H1 (cell line): Measurements from ENCODE around the gene GHRHR. TPM values are rescaled to one million over a fixed set of nuclear protein-coding genes. Genes with fewer than 3 reads are reported as not detected.

ENCODE experiments used
- CTCF ChIA-PET: fragments of 300-600 bp; sonication (Branson Sonifier 250); formaldehyde crosslinking; loops from one replicate; lab custom pipeline; 2021; ENCODE audit not compliant: partially characterized antibody; lab: Charles Lee
- POLR2A ChIA-PET: fragments of 300-600 bp; sonication (Branson Sonifier 250); formaldehyde crosslinking; loops from one replicate; lab custom pipeline; 2021; ENCODE audit warnings: inconsistent platforms; ENCODE audit not compliant: partially characterized antibody; lab: Charles Lee
- DNase-seq, 2 experiments: peaks; one replicate each; pipeline versions ENCODE4 v3.0.0 to v3.0.0-alpha.2; 2010 to 2022; ENCODE audit warnings: low spot score in 2 of 2, low read depth in 1 of 2, mixed read lengths in 1 of 2
- FAIRE-seq: peaks from 2 replicates; lab custom pipeline; 2011; peaks lifted over from hg19 to GRCh38; lab: Jason Lieb, UNC
- H2AFZ ChIP-seq: 2 replicates; pipeline ENCODE4 v1.8.1; 2012; ENCODE audit warnings: low read length, inconsistent platforms
- H2AK5ac ChIP-seq: 2 replicates; pipeline ENCODE4 v1.6.1; 2013; ENCODE audit warnings: low read depth, low read length
- H2BK120ac ChIP-seq: replicated peaks from 2 replicates; pipeline ENCODE3; 2013; ENCODE audit warnings: low read depth, low read length, inconsistent platforms
- H2BK12ac ChIP-seq: 2 replicates; pipeline ENCODE4 v1.6.1; 2013; ENCODE audit warnings: low read depth, low read length
- H2BK15ac ChIP-seq: 2 replicates; pipeline ENCODE4 v1.6.1; 2013; ENCODE audit warnings: low read length
- H2BK20ac ChIP-seq: 2 replicates; pipeline ENCODE4 v1.6.1; 2013; ENCODE audit warnings: low read length
- H2BK5ac ChIP-seq: 2 replicates; pipeline ENCODE4 v1.6.1; 2013; ENCODE audit warnings: low read depth, low read length
- H3K14ac ChIP-seq: 2 replicates; pipeline ENCODE4 v1.6.1; 2013; ENCODE audit warnings: inconsistent platforms; ENCODE audit not compliant: insufficient read length
- H3K18ac ChIP-seq: 2 replicates; pipeline ENCODE4 v1.6.1; 2013; ENCODE audit warnings: low read length; ENCODE audit errors: extremely low read depth
- H3K23ac ChIP-seq: 2 replicates; pipeline ENCODE4 v1.6.1; 2013; ENCODE audit warnings: inconsistent platforms; ENCODE audit not compliant: insufficient read length
- H3K23me2 ChIP-seq: 2 replicates; pipeline ENCODE4 v1.6.1; 2013; ENCODE audit warnings: low read depth, low read length
- H3K27ac ChIP-seq: 2 replicates; pipeline ENCODE4 v1.6.1; 2011; ENCODE audit warnings: low read depth, low read length, inconsistent platforms
- H3K27me3 ChIP-seq, 4 experiments: replicated peaks in 1 of 4; 1 replicate in 1 of 4; 2 replicates in 3 of 4; pipeline versions ENCODE4 v1.6.1 to v1.8.1; 2011 to 2013; ENCODE audit warnings: low read length in 3 of 4, mild to moderate bottlenecking in 3 of 4, inconsistent platforms in 2 of 4, mixed read lengths in 2 of 4, moderate library complexity in 1 of 4; ENCODE audit not compliant: control insufficient read depth in 3 of 4, insufficient read depth in 3 of 4; ENCODE audit errors: extremely low read depth in 1 of 4
- H3K36me3 ChIP-seq, 4 experiments: 2 replicates each; pipeline versions ENCODE4 v1.6.1 to v1.8.1; 2011 to 2013; ENCODE audit warnings: mild to moderate bottlenecking in 4 of 4, low read length in 3 of 4, moderate library complexity in 2 of 4, control low read depth in 1 of 4, inconsistent platforms in 1 of 4; ENCODE audit not compliant: insufficient read depth in 4 of 4, control insufficient read depth in 2 of 4
- H3K4ac ChIP-seq: replicated peaks from 2 replicates; pipeline ENCODE3; 2013; ENCODE audit warnings: low read length, low read depth, mixed read lengths, inconsistent platforms; ENCODE audit not compliant: insufficient read length
- H3K4me1 ChIP-seq, 4 experiments: replicated peaks in 1 of 4; 1 replicate in 1 of 4; 2 replicates in 3 of 4; pipeline versions ENCODE4 v1.6.1 to v1.8.1; 2011 to 2013; ENCODE audit warnings: low read length in 3 of 4, inconsistent platforms in 2 of 4, mixed read lengths in 1 of 4; ENCODE audit not compliant: insufficient read depth in 4 of 4, control insufficient read depth in 3 of 4
- H3K4me2 ChIP-seq, 2 experiments: 2 replicates each; pipeline versions ENCODE4 v1.6.1 to v1.8.1; 2011 to 2013; ENCODE audit warnings: low read depth in 2 of 2, low read length in 2 of 2, control low read depth in 1 of 2, inconsistent platforms in 1 of 2, mild to moderate bottlenecking in 1 of 2; ENCODE audit not compliant: insufficient read depth in 1 of 2
- H3K4me3 ChIP-seq, 4 experiments: fragments of 200-600, 300-600 bp in 1 of 4; sonication (generic), shearing (Covaris generic), sonication (Bioruptor Twin) in 1 of 4; 2 replicates each; pipeline versions ENCODE4 v1.5.1 to v1.8.1; 2011 to 2016; ENCODE audit warnings: low read length in 4 of 4, low read depth in 3 of 4, control low read depth in 2 of 4, inconsistent platforms in 2 of 4, mild to moderate bottlenecking in 2 of 4, mixed read lengths in 1 of 4, moderate library complexity in 1 of 4; ENCODE audit not compliant: insufficient read depth in 2 of 4; ENCODE audit errors: extremely low read depth in 1 of 4
- H3K56ac ChIP-seq: replicated peaks from 2 replicates; pipeline ENCODE3; 2013; ENCODE audit warnings: low read depth, mild to moderate bottlenecking, mixed read lengths, low read length, inconsistent platforms; ENCODE audit not compliant: insufficient read length
- H3K79me1 ChIP-seq: 2 replicates; pipeline ENCODE4 v1.6.1; 2013; ENCODE audit warnings: low read depth, low read length, control low read depth
- H3K79me2 ChIP-seq, 2 experiments: 2 replicates each; pipeline versions ENCODE4 v1.6.1 to v1.8.1; 2012 to 2013; ENCODE audit warnings: low read length in 2 of 2, mild to moderate bottlenecking in 2 of 2, inconsistent platforms in 1 of 2; ENCODE audit not compliant: insufficient read depth in 2 of 2, control insufficient read depth in 1 of 2
- H3K9ac ChIP-seq, 4 experiments: replicated peaks in 1 of 4; 1 replicate in 1 of 4; 2 replicates in 3 of 4; pipeline versions ENCODE4 v1.6.1 to v1.8.1; 2011 to 2013; ENCODE audit warnings: low read depth in 3 of 4, low read length in 3 of 4, control low read depth in 2 of 4, mild to moderate bottlenecking in 2 of 4, moderate library complexity in 2 of 4, inconsistent platforms in 1 of 4; ENCODE audit errors: extremely low read depth in 1 of 4
- H3K9me3 ChIP-seq, 2 experiments: 2 replicates each; pipeline versions ENCODE4 v1.6.1 to v1.8.1; 2012 to 2013; ENCODE audit warnings: mild to moderate bottlenecking in 2 of 2, moderate library complexity in 2 of 2, control low read depth in 1 of 2, inconsistent platforms in 1 of 2, low read depth in 1 of 2, low read length in 1 of 2, mixed read lengths in 1 of 2; ENCODE audit not compliant: insufficient read depth in 2 of 2
- H4K20me1 ChIP-seq, 2 experiments: replicated peaks in 1 of 2; 2 replicates each; pipeline versions ENCODE3 to v1.8.1; 2011 to 2013; ENCODE audit warnings: inconsistent platforms in 2 of 2, low read length in 2 of 2, mild to moderate bottlenecking in 1 of 2; ENCODE audit not compliant: insufficient read depth in 2 of 2, control insufficient read depth in 1 of 2
- H4K5ac ChIP-seq: 2 replicates; pipeline ENCODE4 v1.6.1; 2013; ENCODE audit warnings: low read length, low read depth, mixed read lengths, inconsistent platforms; ENCODE audit not compliant: insufficient read length
- H4K8ac ChIP-seq: 2 replicates; pipeline ENCODE4 v1.8.0; 2013; ENCODE audit warnings: mild to moderate bottlenecking, moderate library complexity, low read length, inconsistent platforms; ENCODE audit not compliant: insufficient read depth; ENCODE audit errors: extremely low read depth
- H4K91ac ChIP-seq: replicated peaks from 2 replicates; pipeline ENCODE3; 2013; ENCODE audit warnings: low read length, mixed read lengths, inconsistent platforms; ENCODE audit not compliant: insufficient read length
- BRCA1 ChIP-seq: IDR thresholded peaks from 2 replicates; pipeline ENCODE4 v1.6.1; 2012; ENCODE audit warnings: low read depth, low read length, improper control_type of control experiment
- CHD2 ChIP-seq: IDR thresholded peaks from 2 replicates; pipeline ENCODE4 v1.6.1; 2012; ENCODE audit warnings: low read length, improper control_type of control experiment
- JUN ChIP-seq: IDR thresholded peaks from 2 replicates; pipeline ENCODE4 v1.6.1; 2011; ENCODE audit warnings: low read depth, mild to moderate bottlenecking, improper control_type of control experiment, low read length
- KDM1A ChIP-seq: fragments of 200-600, 300-600 bp; sonication (generic); IDR thresholded peaks from 2 replicates; pipeline ENCODE4 v1.7.1; 2016; ENCODE audit warnings: mild to moderate bottlenecking, low read length, borderline replicate concordance
- KDM4A ChIP-seq: IDR thresholded peaks from one replicate; pipeline ENCODE4 v1.7.1; 2012; ENCODE audit warnings: low read depth, mild to moderate bottlenecking, moderate library complexity, low read length, inconsistent platforms; ENCODE audit not compliant: severe bottlenecking
- MAX ChIP-seq: IDR thresholded peaks from 2 replicates; pipeline ENCODE4 v1.6.1; 2012; ENCODE audit warnings: inconsistent platforms
- NRF1 ChIP-seq: IDR thresholded peaks from 2 replicates; pipeline ENCODE4 v1.6.1; 2011; ENCODE audit warnings: mild to moderate bottlenecking, low read depth, low read length, improper control_type of control experiment
- PHF8 ChIP-seq: fragments of 200-600 bp; sonication (generic); conservative IDR thresholded peaks from 2 replicates; pipeline ENCODE4 v1.7.1; 2012; ENCODE audit warnings: low read depth, mild to moderate bottlenecking, inconsistent platforms, low read length, moderate library complexity
- POU5F1 ChIP-seq: IDR thresholded peaks from 2 replicates; pipeline ENCODE4 v1.6.1; 2011; ENCODE audit warnings: low read depth, mild to moderate bottlenecking, low read length, moderate library complexity
- RFX5 ChIP-seq: IDR thresholded peaks from 2 replicates; pipeline ENCODE4 v1.6.1; 2011; ENCODE audit warnings: low read depth, low read length, improper control_type of control experiment, borderline replicate concordance
- SIRT6 ChIP-seq: IDR thresholded peaks from one replicate; pipeline ENCODE4 v1.7.1; 2012; ENCODE audit warnings: low read length, inconsistent platforms
- SIX5 ChIP-seq: IDR thresholded peaks from 2 replicates; pipeline ENCODE4 v1.6.1; 2011; ENCODE audit warnings: mild to moderate bottlenecking, low read depth, low read length
- SP1 ChIP-seq: IDR thresholded peaks from 2 replicates; pipeline ENCODE4 v1.6.1; 2011; ENCODE audit warnings: low read depth, low read length
- SP4 ChIP-seq: IDR thresholded peaks from 2 replicates; pipeline ENCODE4 v1.6.1; 2012; ENCODE audit warnings: low read length, inconsistent platforms
- TAF7 ChIP-seq: optimal IDR thresholded peaks from 2 replicates; pipeline ENCODE3; 2011; ENCODE audit warnings: low read depth, mild to moderate bottlenecking, inconsistent platforms, low read length, moderate library complexity, borderline replicate concordance
- TCF12 ChIP-seq: IDR thresholded peaks from 2 replicates; pipeline ENCODE4 v1.6.1; 2011; ENCODE audit warnings: low read depth, mild to moderate bottlenecking, low read length
- WGBS, 2 experiments: shearing (Covaris generic) in 1 of 2; methylation state at CpG; one replicate each; pipeline versions ENCODE4 v1.1.6 to v1.1.7; 2013 to 2015; ENCODE audit warnings: low lambda C conversion rate in 2 of 2, mixed read lengths in 2 of 2, inconsistent platforms in 1 of 2, low coverage in 1 of 2, missing lambda C conversion rate in 1 of 2; ENCODE audit not compliant: insufficient replicate concordance in 2 of 2, insufficient coverage in 1 of 2, insufficient read length in 1 of 2; ENCODE audit errors: extremely low coverage in 1 of 2, missing lambda C conversion rate in 1 of 2; 5-methylcytosine and 5-hydroxymethylcytosine counted together
- polyA plus RNA-seq, 7 experiments: library from polyadenylated mRNA; depleted of rRNA in 3 of 7; stranded (reverse) in 5 of 7; unstranded in 2 of 7; fragments of >200 nt in 5 of 7; fragments of 200-250 nt in 2 of 7; gene quantifications; 1 replicate in 5 of 7; 2 replicates in 1 of 7; 4 replicates in 1 of 7; pipeline versions ENCODE4 v1.2.1 to v1.2.3, GENCODE V29; 2011 to 2013; ENCODE audit warnings: missing spikeins in 2 of 7, mixed read lengths in 2 of 7
- total RNA-seq: library from RNA; stranded (reverse); fragmentation: NEBNext Ultra II Directional; extraction: Animal tissue kit (Norgen Biotek cat#: 25700); gene quantifications from 2 replicates; pipeline ENCODE4 v1.2.1, GENCODE V29; 2021

The GHRHR gene
- total and polyA plus RNA-seq, 2 of the 8 experiments (the other 6 are each of a cell fraction or from before 2014, with no cell fraction given) = 0.60 to 6.5 TPM

- Histone ChIP-seq H3K4ac (no peak overlapping the region), H3K79me1 (no peaks in the 10 kb centered on the region), H4K20me1 (no peaks in the 10 kb centered on the region), H4K8ac (no peak overlapping the region), H3K23ac (no peak overlapping the region), H2BK12ac (no peak overlapping the region), H2BK20ac (no peak overlapping the region), H3K79me2 (no peaks in the 10 kb centered on the region), H2BK5ac (no peak overlapping the region), H2AK5ac (no peak overlapping the region), H3K9me3 (no peaks in the 10 kb centered on the region), H4K91ac (no peak overlapping the region), H3K56ac (no peak overlapping the region), H3K4me3 (no peak overlapping the region), H3K4me1 (peaks cover 0 to 9% (median 6%) of the 10 kb centered on the region in 4 experiments; a peak in 6 of 7 replicates), H3K9ac (no peak overlapping the region), H2BK15ac (no peak overlapping the region), H3K36me3 (no peaks in the 10 kb centered on the region), H3K4me2 (no peak overlapping the region), H3K18ac (no peak overlapping the region), H2AFZ (no peak overlapping the region), H3K27ac (no peak overlapping the region), H4K5ac (no peak overlapping the region), H2BK120ac (no peak overlapping the region), H3K23me2 (no peaks in the 10 kb centered on the region), H3K14ac (no peak overlapping the region), H3K27me3 (0 out of 7 replicates have a peak, but pooled peaks cover 0 to 7% (median 0%) of the 10 kb centered on the region in 4 experiments)
- WGBS, 2 experiments = 90% methylated on average over 3 of the region's 3 CpGs; no CpG with 5 or more reads in 1 of the 2 experiments
- ChIA-PET POLR2A (interaction anchor here (1.0 kb wide), 1 partner anchor 29 kb away, joined by 3 read pairs; no protein-coding TSS in a partner anchor), CTCF (interaction anchor here (1.3 to 12.0 kb wide), 7 partner anchors 20 to 185 kb away, joined by 4 to 309 read pairs (median 10); partner anchors contain the start of gene GHRHR)
- DNase-seq (no peak), FAIRE-seq (no peak)
- no peak for TF ChIP-seq JUN
- no peak for TF ChIP-seq KDM4A
- TF ChIP-seq TAF7 = no peak
- TF ChIP-seq PHF8 = no peak
- no peak for TF ChIP-seq BRCA1
- no peak for TF ChIP-seq MAX
- no peak for TF ChIP-seq CHD2
- TF ChIP-seq POU5F1 = no peak
- TF ChIP-seq NRF1 = no peak
- TF ChIP-seq SP1 = no peak
- TF ChIP-seq SP4 = no peak
- no peak for TF ChIP-seq RFX5
- no peak for TF ChIP-seq SIX5
- no peak for TF ChIP-seq TCF12
- no peak for TF ChIP-seq SIRT6
- no peak for TF ChIP-seq KDM1A
Measured at GRCh38 chr7:30937416-30937815, 26.3 kb upstream of the GHRHR start.
